Bronchial epithelial cell (primary cell): ENCODE data around the gene GGACT. TPM values are rescaled to one million over a fixed set of nuclear protein-coding genes. Genes with fewer than 3 reads are reported as not detected.

Experiments used
- DNase-seq: peaks from one replicate; pipeline ENCODE4 v3.0.0-alpha.2; 2010; ENCODE audit warnings: low read depth
- FAIRE-seq: peaks from 2 replicates; lab custom pipeline; 2011; peaks lifted over from hg19 to GRCh38; lab: Jason Lieb, UNC
- H3K27me3 ChIP-seq: 2 replicates; pipeline ENCODE4 v1.5.1; 2011; ENCODE audit warnings: low read length; ENCODE audit not compliant: control insufficient read depth, insufficient read depth
- H3K36me3 ChIP-seq: 2 replicates; pipeline ENCODE4 v1.5.1; 2011; ENCODE audit warnings: low read length; ENCODE audit not compliant: control insufficient read depth, insufficient read depth
- H3K4me3 ChIP-seq: 2 replicates; pipeline ENCODE4 v1.5.1; 2011; ENCODE audit warnings: mild to moderate bottlenecking, low read depth, low read length, control low read depth
- total RNA-seq: library from RNA; depleted of rRNA; stranded (reverse); fragments of >200 nt; gene quantifications from 2 replicates; pipeline ENCODE4 v1.2.1, GENCODE V29; 2014
- TF ChIP-seq, protein P1 (sequence below): IDR thresholded peaks from 2 replicates; pipeline ENCODE4 v1.5.1; 2011; ENCODE audit warnings: mild to moderate bottlenecking, moderate library complexity, low read length, control low read depth, inconsistent platforms; ENCODE audit not compliant: insufficient read depth, severe bottlenecking

Gene GGACT
- total RNA-seq, 1 donor from 2014 or later, result 5.5 TPM

DNA sequence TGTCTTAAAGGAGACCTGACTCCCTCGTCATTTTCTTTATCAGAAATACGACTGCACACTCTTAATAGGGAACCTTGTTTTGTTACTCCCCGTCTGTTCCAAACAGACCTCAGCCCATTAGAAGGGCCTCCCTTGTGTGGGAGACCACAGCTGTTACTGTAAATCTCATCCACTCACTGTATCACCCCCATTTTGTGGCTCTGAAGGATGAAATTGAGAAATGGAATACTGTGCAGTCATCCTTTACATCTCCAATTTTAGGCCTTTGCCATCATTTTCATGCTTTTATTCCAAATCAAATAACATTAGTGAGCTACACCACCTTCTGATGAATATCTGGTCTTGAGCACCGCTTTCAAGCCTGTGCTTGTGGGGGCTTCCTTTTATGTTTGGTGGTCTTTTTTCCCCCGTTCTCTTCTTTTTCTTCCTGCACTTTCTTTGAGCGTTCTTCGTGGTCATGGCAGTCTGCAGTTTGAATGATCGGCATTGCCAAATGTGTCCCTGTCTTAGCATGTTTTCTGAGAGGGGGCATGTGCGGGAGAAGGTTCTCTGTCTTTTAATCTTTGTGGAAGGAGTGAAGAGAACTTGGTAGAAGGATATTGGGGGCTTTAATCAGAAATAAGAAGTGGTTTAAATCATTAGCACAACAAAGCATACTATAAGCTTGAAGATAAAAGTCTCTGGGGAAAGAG, 65.8 kb downstream of the GGACT start:
- no peak for DNase-seq
- Histone ChIP-seq H3K27me3 (no peaks in the 10 kb centered on the region), H3K4me3 (no peak overlapping the region), H3K36me3 (no peaks in the 10 kb centered on the region)
- TF ChIP-seq, protein P1, sequence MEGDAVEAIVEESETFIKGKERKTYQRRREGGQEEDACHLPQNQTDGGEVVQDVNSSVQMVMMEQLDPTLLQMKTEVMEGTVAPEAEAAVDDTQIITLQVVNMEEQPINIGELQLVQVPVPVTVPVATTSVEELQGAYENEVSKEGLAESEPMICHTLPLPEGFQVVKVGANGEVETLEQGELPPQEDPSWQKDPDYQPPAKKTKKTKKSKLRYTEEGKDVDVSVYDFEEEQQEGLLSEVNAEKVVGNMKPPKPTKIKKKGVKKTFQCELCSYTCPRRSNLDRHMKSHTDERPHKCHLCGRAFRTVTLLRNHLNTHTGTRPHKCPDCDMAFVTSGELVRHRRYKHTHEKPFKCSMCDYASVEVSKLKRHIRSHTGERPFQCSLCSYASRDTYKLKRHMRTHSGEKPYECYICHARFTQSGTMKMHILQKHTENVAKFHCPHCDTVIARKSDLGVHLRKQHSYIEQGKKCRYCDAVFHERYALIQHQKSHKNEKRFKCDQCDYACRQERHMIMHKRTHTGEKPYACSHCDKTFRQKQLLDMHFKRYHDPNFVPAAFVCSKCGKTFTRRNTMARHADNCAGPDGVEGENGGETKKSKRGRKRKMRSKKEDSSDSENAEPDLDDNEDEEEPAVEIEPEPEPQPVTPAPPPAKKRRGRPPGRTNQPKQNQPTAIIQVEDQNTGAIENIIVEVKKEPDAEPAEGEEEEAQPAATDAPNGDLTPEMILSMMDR, result no peak
- FAIRE-seq, result no peak

DNA sequence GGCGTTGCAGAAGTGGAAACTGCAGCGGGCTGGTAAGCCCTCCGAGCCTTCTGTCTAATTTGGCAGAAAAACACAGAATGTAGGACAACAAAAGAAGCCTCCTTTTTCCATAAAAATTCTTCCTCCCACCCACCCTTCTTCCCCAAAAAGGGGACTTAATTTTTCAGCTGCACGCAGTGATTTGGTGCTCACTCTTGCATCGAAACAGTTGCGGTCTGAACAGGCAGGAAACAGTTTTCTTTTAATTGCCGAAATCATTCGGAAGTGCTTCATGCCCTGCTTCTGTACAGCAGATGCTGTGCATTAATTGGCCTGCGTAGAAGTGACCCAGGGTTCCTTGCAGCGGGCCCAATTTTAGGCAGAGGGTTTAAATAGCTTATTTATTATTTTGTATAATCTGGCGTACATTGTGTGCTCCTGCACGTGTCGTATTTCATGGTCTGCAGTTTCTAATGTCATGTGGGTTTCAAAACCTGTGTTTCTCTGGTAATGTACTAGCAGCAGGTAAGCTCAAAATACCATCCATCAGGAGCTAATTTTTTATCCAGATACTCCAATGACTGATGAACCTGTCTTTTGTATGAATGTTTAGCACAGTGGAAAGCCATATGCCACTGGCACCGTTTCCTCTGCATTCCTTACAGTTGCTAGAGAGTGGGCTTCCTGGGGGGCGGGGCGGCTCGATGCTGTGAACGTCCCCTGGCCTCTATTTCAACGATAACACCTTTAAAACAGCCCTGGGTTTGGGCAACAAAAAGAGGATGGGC, 66.6 kb downstream of the GGACT start:
- no peak overlapping the region for H3K4me3 ChIP-seq
- FAIRE-seq (no peak), DNase-seq (no peak)
- no peaks in the 10 kb centered on the region for H3K36me3 ChIP-seq
- TF ChIP-seq, protein P1, result no peak
- no peaks in the 10 kb centered on the region for H3K27me3 ChIP-seq

DNA sequence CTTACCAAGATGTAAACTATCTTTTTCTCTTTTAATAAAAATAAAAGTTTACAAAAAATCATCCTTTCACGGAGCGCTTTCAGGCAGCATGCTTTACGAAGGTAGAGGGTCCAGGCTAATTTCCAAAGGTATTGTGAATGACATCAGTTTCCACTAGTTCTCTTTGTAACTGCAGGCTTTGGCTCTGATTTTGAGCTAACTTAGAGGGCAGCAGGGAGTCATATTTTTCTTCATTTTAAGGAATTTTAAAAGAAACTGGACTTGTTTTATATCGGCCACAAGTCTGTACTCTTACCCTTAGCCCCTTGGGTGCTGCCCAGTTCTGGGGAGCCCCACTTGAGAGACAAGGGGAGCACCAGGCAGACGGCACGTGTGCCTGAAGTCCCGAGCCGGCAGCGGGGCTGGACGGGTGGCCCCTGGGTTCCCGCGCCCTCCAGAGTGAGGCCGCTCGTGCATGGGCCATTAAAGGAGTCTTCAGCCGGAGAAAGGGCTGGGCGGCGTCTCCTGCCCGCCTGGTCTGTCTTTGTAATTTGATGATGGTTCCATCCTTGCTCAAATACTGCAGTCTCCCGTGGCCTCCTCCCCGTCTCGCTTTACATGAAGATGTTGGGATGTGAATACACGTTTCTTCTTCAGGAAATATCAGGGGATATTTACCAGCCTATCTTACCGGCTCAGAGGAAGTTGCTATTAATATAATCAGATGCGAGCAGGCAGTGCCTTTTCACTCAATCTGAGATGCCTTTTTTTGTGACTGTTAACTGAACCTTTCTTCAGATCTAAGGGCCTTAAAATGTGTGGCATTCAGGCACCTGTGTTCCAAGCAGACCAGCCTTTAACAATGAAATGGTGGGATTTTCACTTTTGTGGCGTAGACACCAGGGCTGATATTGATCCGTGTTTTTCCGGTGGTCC, 67.4 kb downstream of the GGACT start:
- FAIRE-seq (no peak), DNase-seq (no peak)
- Histone ChIP-seq H3K4me3 (no peak overlapping the region), H3K36me3 (no peaks in the 10 kb centered on the region), H3K27me3 (no peaks in the 10 kb centered on the region)
- TF ChIP-seq, protein P1, result no peak

DNA sequence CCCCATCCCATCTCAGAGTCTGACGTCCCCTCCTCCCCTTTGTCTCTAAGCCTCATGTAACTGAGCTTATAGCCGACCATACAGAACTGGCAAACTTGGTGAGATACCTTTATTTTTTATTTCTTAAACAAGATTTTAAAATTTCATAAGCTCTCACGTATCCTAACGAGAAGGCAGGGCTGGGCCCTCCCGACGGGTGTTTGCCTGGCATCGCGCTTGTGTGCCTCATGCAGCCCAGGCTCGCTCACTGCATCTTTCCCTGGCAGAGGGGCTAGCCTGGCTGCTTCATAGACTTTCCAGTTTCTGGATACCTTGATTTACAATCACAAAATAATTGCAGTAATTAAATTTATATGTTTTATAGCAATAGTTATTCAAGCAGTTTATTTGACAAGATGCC, 69.0 kb downstream of the GGACT start:
- Histone ChIP-seq H3K4me3 (no peak overlapping the region), H3K27me3 (no peaks in the 10 kb centered on the region), H3K36me3 (peaks cover 3% of the 10 kb centered on the region)
- TF ChIP-seq, protein P1, result no peak
- no peak for FAIRE-seq
- no peak for DNase-seq

DNA sequence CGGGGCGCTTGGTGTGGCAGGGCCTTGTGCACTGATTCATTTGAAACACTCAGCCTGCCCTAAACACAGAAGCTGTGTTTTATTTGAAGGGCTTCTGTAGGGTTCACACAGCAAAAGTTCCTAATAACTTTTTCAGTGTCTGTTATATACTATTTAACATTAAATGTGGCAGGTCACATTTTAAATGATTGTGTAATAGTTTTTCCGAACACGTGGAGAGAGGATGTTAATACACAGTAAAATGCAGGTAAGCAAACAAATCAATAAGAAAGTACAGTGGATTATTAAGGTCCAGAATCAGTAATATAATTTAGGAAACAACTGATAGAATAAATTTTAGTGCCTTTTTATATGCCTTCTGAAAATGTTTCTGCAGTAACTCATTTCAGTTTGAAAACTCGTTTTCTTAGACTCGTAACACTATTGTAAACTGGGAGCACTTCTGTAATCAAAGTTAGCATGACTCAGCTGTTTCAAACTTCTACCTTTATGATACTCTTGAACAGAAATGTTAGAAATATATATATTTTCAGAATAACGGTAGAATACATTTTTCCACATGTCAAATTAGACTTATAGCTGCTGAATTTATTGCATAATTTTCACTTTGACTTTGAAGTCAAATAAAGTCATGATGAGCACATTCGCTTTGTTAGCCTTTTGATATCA, 70.1 kb downstream of the GGACT start:
- Histone ChIP-seq H3K27me3 (no peaks in the 10 kb centered on the region), H3K36me3 (peaks cover 3% of the 10 kb centered on the region), H3K4me3 (no peak overlapping the region)
- TF ChIP-seq, protein P1, result no peak
- DNase-seq (no peak), FAIRE-seq (no peak)
